SH-SY5Y (cell line): ENCODE results near the gene IGDCC3.

Experiments
- GATA2 ChIP-seq: IDR thresholded peaks from 2 replicates; pipeline ENCODE4 v1.6.1; 2011; ENCODE audit warnings: mild to moderate bottlenecking, low read depth, low read length
- GATA3 ChIP-seq: IDR thresholded peaks from 2 replicates; pipeline ENCODE4 v1.6.1; 2011; ENCODE audit warnings: low read depth, mild to moderate bottlenecking, low read length, moderate library complexity

The IGDCC3 gene

GRCh38 chr15:65396965-65397317 is 19.1 kb upstream of the IGDCC3 start:
- no peak for TF ChIP-seq GATA3
- no peak for TF ChIP-seq GATA2

GRCh38 chr15:65396283-65396964 is 18.6 kb upstream of the IGDCC3 start:
- TF ChIP-seq GATA2 (no peak), GATA3 (no peak)

- TF ChIP-seq GATA3 (no peak), GATA2 (no peak)
These were observed 17.9 kb upstream of the IGDCC3 start for GRCh38 chr15:65395567-65396202.

- TF ChIP-seq GATA3 (no peak), GATA2 (no peak)
These were observed 17.1 kb upstream of the IGDCC3 start for GRCh38 chr15:65394936-65395335.

GRCh38 chr15:65394280-65394789 is 16.5 kb upstream of the IGDCC3 start:
- no peak for TF ChIP-seq GATA3
- TF ChIP-seq GATA2 = no peak

- no peak for TF ChIP-seq GATA2
- TF ChIP-seq GATA3 = no peak
These were observed 15.8 kb upstream of the IGDCC3 start for GRCh38 chr15:65393557-65393956.

- TF ChIP-seq GATA2 = no peak
- no peak for TF ChIP-seq GATA3
These were observed 15.3 kb upstream of the IGDCC3 start for GRCh38 chr15:65393091-65393490.

GRCh38 chr15:65392368-65392767 is 14.6 kb upstream of the IGDCC3 start:
- no peak for TF ChIP-seq GATA2
- no peak for TF ChIP-seq GATA3

GRCh38 chr15:65391732-65392131 is 13.9 kb upstream of the IGDCC3 start:
- TF ChIP-seq GATA3 (no peak), GATA2 (no peak)

- TF ChIP-seq GATA3 (no peak), GATA2 (no peak)
These were observed 12.6 kb upstream of the IGDCC3 start for GRCh38 chr15:65390447-65390846.

- TF ChIP-seq GATA3 = no peak
These were observed 11.4 kb upstream of the IGDCC3 start for GRCh38 chr15:65389226-65389625.

GRCh38 chr15:65388306-65389080 is 10.7 kb upstream of the IGDCC3 start:
- TF ChIP-seq GATA3 (no peak), GATA2 (no peak)

- no peak for TF ChIP-seq GATA3
- TF ChIP-seq GATA2 = no peak
These were observed 9.1 kb upstream of the IGDCC3 start for GRCh38 chr15:65386886-65387285.

GRCh38 chr15:65386376-65386775 is 8.6 kb upstream of the IGDCC3 start:
- no peak for TF ChIP-seq GATA3

GRCh38 chr15:65385870-65386258 is 8.1 kb upstream of the IGDCC3 start:
- TF ChIP-seq GATA2 (no peak), GATA3 (no peak)

GRCh38 chr15:65384895-65385869 is 7.4 kb upstream of the IGDCC3 start:
- TF ChIP-seq GATA2 = no peak
- no peak for TF ChIP-seq GATA3
